ENCODE data around the gene SELENOM.
"Not testable (repeated sequence)": the region's sequence is repeated elsewhere in the genome, so short reads cannot be mapped to it uniquely, and the experiment has no call there.

The SELENOM gene

DNA sequence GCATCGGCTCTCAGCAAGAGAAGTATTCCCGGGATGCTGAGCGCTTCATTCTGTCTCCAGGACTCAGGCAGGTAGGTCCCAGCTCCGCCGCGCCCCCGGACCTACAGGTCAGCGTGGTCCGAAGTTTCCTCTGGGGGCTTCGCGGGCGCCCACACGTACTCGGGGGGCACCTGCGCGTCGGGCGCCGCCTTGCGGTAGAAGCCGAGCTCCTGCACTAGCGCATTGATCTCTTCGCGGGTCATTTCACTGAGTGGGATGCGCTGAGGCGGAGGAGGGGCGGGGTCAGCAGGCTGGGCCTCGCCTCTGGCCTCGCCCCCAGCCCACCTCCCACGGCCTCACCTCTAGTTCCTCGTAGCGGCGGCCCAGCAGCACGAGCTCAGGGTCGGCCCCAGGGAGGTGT, 2.5 kb downstream of the SELENOM start:
- peak in 1 of 2 donors; percentile 30 for DNase-seq

DNA sequence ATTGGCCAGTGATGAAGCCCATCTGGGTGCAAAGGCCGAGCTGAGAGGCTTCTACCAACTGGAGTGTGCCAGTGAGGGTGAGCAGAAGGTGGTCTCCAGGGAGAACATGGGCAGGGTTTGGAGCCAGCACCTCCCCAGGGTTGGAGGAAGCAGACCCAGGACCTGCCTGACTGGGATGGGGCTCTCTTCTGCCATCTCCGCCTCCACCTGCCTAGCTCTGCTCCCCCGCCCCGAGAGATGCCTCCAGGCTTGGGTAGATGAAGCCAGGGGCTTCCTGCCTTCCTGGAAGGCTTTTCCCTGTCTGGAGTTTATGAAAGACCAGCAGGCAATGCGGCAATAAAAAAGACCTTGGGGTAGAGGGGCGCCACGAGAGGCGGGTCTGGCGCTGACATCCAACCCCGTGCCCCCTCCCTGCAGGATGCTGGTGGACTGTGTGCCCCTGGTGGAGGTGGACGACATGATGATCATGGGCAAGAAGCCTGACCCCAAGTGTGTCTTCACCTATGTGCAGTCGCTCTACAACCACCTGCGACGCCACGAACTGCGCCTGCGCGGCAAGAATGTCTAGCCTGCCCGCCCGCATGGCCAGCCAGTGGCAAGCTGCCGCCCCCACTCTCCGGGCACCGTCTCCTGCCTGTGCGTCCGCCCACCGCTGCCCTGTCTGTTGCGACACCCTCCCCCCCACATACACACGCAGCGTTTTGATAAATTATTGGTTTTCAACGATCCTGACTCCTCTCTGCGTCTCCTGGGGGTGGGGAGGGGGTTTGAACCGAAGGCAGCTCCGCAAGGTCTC, 3.3 kb downstream of the SELENOM start:
- DNase-seq = no peak

DNA sequence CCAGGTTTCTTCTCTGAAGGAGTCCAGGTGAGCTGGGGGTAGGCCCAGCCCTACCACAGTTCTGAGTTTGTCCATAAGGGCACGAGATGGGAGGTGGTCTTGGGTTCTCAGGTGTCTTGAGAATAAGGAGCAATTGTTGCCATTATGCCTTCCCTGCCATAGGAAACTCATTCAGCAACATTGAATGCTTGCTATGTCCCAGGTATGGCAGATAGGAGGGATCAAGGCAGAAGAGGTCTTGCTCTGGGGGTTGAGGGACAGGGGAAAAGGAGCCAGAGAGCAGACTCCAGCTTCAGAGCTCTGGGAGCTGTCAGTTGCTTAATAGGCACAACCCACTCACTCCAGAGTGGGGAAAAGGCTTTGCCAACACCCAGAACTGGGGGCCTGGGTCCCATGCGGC, 4.3 kb downstream of the SELENOM start:
- DNase-seq = no peak

DNA sequence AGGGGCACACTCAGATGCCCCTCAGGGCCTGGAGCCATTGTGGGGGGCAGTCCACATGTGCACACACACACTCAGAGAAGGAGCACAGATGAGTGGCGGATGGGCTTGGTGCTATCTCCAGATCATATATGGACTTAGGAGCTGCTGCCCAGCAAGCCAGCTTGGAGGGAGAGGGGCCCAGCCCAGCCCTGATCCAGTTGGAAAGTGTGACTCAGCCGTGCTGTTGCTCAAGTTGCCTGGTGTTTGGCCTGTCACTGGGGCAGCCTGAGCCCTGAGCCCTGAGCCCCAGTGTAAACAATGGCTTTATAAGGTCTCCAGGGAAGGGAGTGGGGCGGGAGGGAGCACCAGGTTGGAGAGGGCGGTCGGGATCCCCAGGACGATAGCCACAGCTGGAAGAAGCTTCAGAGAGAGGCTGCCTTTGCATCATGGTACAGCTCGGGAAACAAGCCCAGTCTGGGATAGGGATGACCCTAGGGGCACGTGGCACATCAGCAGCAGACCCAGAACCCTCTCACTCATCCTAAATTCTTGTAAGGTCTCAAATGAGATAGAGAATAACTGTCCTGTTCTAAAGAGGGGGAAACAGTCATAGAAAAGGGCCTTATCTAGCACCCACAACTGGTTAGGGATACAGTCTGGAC, 4.8 kb downstream of the SELENOM start:
- no peak for DNase-seq

DNA sequence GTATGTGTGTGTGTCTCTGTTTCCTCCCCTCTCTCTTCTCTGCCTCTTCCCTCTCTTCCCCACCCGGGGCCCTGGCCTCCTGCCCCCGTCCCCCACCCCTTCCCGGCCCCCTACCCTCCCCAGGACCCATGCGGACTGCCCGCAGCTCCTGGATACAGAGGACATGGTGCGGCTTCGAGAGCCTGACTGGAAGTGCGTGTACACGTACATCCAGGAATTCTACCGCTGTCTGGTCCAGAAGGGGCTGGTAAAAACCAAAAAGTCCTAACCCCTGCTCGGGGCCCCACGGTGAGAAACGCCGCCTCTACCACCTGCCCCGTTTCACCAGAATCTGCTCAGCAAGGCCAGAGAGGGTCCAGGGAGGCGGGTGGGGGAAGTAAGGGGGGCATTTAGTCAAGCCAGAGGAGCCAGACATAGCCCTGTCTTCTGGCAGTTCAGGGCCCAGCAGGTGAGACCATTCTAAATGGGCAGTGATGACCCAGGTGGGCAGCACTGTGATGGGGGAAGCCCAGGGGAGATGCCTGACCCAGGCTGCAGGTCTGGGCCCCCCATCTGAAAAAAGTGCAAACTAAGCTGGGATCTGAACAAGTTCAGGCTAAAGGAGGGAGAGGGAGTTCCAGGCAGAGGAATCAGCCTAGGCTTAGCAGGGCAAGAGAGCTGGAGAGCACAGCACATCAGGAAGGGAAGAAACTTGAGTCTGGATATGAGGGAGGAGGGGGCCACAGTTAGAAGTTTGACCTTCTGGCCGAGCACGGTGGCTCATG, 6.4 kb downstream of the SELENOM start:
- no peak for DNase-seq

DNA sequence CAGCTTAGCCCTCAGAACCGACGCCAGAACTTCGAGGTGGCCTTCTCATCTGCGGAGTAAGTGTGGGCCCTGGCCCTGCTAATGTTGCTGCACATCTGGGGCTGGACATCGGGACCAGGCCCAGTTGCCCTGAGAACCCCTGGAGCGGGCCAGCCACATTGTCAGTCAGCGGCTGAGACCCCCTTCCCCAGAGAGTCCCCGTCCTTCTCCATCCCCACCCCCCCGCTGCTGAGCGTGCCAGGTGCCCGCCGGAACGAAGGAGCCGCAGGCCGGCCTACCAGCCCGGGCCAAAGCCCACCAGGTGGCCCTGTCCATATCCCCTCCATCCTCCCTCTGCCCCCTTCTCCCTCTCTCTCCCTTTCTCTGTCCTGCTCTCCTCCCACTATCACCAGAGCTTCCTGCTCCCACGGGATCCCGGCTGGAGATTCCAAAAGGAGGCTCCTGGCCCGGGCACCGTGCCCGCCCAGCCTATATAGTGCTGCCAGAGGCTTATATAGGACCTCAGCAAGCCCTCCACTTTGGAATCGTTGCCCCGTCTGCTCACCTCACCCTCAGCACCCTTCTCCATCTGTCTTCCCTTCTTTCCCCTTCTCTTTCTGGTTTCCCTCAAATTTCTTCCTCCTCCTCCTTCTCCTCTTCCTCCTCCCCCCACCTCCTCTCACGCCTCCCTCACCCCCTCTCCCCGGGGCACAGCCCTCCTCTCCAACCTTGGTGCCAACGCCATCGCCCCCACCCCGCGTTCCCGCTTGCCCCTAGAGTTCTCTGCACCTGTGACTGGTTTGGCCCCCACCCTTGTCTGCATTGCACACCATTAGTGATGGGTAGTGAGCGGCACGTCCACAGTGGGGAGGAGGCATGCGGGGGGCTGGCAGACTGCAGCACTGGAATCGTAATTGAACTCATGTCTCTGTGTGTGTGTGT, 7.3 kb downstream of the SELENOM start:
- DNase-seq = no peak

DNA sequence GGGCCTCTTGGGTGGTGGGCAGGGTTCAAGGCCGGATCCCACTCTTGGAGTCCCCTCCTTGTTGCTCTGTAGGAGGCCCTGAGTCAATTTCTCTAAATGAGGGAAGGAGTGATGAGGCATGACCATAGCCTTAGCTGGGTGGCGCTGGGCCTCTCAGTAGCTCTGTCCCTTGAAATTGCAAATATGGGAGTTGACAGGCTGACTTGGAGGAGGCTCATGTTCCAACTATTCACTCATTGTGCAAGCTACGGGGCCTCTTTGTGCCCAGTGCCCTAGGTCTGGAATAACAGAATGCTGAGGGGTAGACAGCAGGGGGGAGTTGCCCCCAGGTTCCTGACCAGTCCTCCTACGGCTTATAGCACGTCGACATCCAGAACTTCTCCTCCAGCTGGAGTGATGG, 8.0 kb downstream of the SELENOM start:
- no peak for DNase-seq

DNA sequence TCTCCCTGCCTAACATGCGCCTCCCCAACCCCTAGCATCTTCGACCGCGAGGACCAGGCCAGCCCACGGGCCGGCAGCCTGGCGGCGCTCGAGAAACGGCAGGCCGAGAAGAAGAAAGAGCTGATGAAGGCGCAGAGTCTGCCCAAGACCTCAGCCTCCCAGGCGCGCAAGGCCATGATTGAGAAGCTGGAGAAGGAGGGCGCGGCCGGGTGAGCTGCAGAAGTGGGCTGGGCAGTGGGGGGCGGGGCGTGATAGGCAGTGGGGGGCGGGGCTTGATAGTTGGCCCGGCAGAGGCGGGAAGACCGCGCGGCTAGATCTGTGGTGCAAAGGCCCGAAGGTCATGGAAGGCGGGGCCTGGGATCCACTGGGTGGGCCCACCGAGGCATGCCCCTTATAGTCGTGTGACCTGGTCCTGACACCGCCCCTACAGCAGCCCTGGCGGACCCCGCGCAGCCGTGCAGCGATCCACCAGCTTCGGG, 8.7 kb downstream of the SELENOM start:
- no peak for DNase-seq

GRCh38 chr22:31097941-31098631, 9.3 kb downstream of the SELENOM start:
- no peak for DNase-seq

DNA sequence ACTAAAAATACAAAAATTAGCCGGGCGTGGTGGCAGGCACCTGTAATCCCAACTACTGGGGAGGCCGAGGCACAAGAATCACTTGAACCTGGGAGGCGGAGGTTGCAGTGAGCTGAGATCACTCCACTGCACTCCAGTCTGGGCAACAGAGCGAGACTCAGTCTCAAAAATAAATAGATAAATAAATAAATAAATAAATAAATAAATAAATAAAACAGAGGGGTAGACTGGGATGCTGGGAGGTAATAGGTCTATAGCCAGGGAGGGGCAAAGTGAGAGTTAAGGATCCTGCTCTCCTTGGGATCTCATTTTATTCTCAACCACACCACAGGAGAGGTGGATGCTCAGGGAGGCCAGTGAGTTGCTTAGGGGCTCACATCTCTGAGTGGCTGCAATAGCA, 9.8 kb downstream of the SELENOM start:
- DNase-seq = not testable (repeated sequence)

GRCh38 chr22:31096657-31097279, 10.6 kb downstream of the SELENOM start:
- DNase-seq = no peak

DNA sequence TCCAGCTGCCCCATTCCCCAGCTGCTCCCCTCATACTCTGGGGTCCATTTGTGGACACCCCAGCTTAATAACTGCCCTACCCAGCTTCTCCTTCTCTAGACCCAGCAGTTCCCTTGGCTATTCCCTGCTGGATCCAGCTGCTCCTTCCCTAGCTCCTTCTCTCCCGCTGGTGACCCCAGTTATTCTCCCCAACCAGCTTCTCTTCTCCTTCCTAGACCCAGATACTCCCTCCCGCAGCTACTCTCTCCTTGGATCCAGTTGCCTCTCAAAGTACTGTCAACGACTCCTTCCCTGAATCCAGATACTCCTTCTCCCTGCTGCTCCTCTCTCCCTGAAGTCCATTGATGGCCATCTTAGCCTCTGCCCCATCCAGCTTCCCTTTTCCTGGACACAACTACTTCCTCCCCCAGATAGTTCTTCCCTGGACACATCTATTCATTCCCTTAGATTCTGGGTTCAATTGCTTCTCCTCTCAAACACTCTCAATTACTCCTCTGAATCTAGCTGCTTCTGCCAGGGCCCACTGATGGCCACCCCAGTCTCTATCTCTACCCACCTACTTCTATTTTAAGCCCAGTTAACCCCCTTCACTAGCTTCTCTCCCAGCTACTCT, 11.6 kb downstream of the SELENOM start:
- DNase-seq = no peak

DNA sequence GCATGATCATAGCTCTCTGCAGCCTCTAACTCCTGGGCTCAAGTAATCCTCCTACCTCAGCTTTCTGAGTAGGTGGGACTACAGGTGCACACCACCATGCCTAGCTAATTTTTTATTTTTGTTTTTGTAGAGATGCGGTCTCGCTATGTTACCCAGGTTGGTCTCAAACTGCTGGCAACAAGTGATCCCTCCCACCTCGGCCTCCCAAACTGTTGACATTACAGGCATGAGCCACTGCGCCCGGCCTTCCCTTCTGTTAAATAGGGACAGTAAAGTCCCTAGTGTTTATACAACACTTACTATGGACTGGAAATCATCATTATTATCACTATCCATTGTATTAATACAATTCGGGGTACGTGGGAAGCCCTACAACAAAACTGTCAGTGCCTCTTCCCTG, 12.6 kb downstream of the SELENOM start:
- DNase-seq = no peak

- DNase-seq = no peak
Observed at GRCh38 chr22:31094021-31094551, 13.3 kb downstream of the SELENOM start.

DNA sequence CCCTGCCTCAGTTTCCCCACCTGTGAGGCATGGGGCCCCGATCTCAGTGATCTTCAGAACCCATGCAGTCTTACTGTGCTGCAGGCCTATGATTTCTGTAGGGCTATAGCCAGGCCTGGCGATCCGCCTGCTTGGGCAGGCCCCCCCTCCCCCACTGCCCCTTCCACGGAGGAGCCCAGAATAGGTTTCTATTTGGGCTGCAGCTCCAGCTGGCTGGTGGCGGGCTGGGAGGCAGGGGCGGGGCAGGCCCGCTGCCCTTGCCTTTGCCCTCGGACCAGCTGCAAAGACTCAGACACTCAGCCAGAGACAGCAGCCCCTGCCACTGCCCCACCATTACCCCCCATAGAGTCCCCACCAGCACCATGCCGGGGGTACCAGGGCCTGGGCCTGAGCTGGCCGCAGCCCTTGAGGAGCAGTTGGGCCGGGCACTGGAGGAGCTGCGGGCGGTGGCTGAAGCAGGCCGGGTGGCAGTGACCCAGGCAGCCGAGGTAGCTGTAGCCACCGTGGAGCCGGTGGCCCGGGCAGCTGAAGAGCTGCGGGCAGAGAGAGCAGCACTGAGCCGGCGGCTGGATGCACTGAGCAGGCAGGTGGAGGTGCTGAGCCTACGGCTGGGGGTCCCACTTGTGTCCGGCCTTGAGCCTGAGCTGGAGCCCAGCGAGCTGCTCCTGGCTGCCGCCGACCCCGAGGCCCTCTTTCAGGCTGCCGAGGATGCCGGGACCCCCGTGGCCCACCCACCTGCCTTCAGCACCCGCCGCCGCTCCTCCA, 14.1 kb downstream of the SELENOM start:
- DNase-seq = no peak

GRCh38 chr22:31092161-31092560, 15.2 kb downstream of the SELENOM start:
- no peak for DNase-seq

GRCh38 chr22:31091106-31091975, 16.0 kb downstream of the SELENOM start:
- DNase-seq = no peak

DNA sequence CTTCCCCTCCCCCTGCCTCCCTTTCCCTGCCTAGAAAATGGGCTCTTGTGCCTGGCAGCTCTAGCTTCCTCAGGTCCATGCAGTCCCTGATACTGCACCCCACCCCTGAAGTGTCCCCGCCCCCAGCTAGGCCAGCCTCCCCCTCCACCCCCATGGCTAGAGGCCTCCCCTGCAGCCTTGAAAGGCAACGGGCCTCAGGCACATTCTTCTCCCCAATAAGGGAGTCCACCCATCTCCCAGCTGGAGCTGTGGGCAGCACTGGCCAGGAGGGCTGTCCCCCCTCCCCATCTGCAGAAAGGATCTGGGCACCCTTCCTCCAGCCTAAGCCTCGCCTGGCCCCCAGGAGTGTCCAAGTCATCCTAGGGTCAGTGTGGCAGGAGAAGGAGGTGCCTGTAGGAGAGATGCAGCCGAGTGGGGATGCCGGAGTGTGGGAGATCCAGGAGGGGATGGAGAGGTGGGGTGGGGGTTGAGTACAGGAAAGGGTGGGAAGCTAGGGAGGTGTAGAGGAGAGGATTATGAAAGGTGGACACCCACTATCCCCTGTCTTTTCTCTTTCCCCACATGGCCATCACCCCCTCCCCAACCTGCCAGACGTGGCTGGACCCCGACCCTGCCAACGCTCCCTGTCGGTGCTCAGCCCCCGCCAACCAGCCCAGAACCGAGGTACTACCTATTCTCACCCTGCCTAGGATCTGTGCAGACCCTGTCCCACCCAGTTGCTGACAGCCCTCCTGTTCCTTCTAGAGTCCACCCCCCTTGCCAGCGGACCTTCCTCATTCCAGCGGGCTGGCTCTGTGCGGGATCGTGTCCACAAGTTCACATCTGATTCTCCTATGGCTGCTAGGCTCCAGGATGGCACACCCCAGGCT, 16.9 kb downstream of the SELENOM start:
- no peak for DNase-seq
